HEK293 (cell line): ENCODE measurements around the gene DPP6.
A peak's percentile ranks its signal among the peaks of the same experiment; 100 is the strongest.

Experiments
- CTCF ChIA-PET: fragments of 350-600 bp; formaldehyde crosslinking; extraction: SDS; loops from one replicate; lab custom pipeline; 2021; ENCODE audit warnings: antibody characterized with exemption; lab: Yijun Ruan, JAX
- POLR2A ChIA-PET: fragments of 300-600 bp; formaldehyde crosslinking; extraction: SDS; loops from one replicate; lab custom pipeline; 2020; ENCODE audit warnings: antibody characterized with exemption, inconsistent platforms; lab: Yijun Ruan, JAX
- H3K27ac ChIP-seq: fragments of 200-500 bp; sonication (Bioruptor generic); 2 replicates; pipeline ENCODE4 v1.5.1; 2014; ENCODE audit warnings: low read depth, low read length, control low read depth, inconsistent platforms; ENCODE audit errors: extremely low read depth
- H3K36me3 ChIP-seq, 2 experiments: fragments of 200-500 bp in 1 of 2; sonication (Bioruptor generic) in 1 of 2; 1 replicate in 1 of 2; 2 replicates in 1 of 2; pipeline ENCODE4 v1.5.1; 2014 to 2017; ENCODE audit warnings: inconsistent platforms in 2 of 2, low read length in 2 of 2; ENCODE audit not compliant: control insufficient read depth in 2 of 2, insufficient read depth in 1 of 2
- H3K4me1 ChIP-seq: fragments of 200-500 bp; sonication (Bioruptor generic); 2 replicates; pipeline ENCODE4 v1.5.1; 2014; ENCODE audit warnings: mild to moderate bottlenecking, low read length, inconsistent platforms; ENCODE audit not compliant: control insufficient read depth, insufficient read depth
- H3K4me3 ChIP-seq: 2 replicates; pipeline ENCODE4 v1.5.1; 2011; ENCODE audit warnings: low read depth, mild to moderate bottlenecking, control low read depth, low read length, moderate library complexity
- H3K9me3 ChIP-seq: fragments of 200-500 bp; sonication (Bioruptor generic); 2 replicates; pipeline ENCODE4 v1.5.1; 2014; ENCODE audit warnings: low read depth, low read length, inconsistent platforms; ENCODE audit not compliant: control insufficient read depth, insufficient read depth
- EGR2 ChIP-seq: fragments of 450-650 bp; formaldehyde crosslinking; IDR thresholded peaks from 2 replicates; pipeline ENCODE4 v1.5.1; 2016; ENCODE audit warnings: low read depth, missing biosample characterization, missing genetic modification characterization
- GFI1B ChIP-seq: fragments of 450-650 bp; formaldehyde crosslinking; IDR thresholded peaks from 2 replicates; pipeline ENCODE4 v1.5.1; 2016; ENCODE audit warnings: missing biosample characterization, missing genetic modification characterization
- KLF16 ChIP-seq: fragments of 450-650 bp; formaldehyde crosslinking; IDR thresholded peaks from 2 replicates; pipeline ENCODE4 v1.5.1; 2017; ENCODE audit warnings: missing biosample characterization, missing genetic modification characterization
- MZF1 ChIP-seq: fragments of 450-650 bp; formaldehyde crosslinking; IDR thresholded peaks from 2 replicates; pipeline ENCODE4 v1.5.1; 2017; ENCODE audit warnings: missing biosample characterization, missing genetic modification characterization, borderline replicate concordance
- ZBTB20 ChIP-seq: fragments of 450-650 bp; formaldehyde crosslinking; IDR thresholded peaks from 2 replicates; pipeline ENCODE4 v1.5.1; 2016; ENCODE audit warnings: missing biosample characterization, missing genetic modification characterization
- ZBTB48 ChIP-seq: fragments of 450-650 bp; formaldehyde crosslinking; IDR thresholded peaks from 2 replicates; pipeline ENCODE4 v1.5.1; 2016; ENCODE audit warnings: missing biosample characterization, missing genetic modification characterization
- ZFHX2 ChIP-seq: fragments of 450-650 bp; formaldehyde crosslinking; conservative IDR thresholded peaks from 2 replicates; pipeline ENCODE4 v1.5.1; 2016; ENCODE audit warnings: missing biosample characterization, missing genetic modification characterization
- ZNF112 ChIP-seq: fragments of 450-650 bp; formaldehyde crosslinking; IDR thresholded peaks from 2 replicates; pipeline ENCODE4 v1.5.0; 2017; ENCODE audit warnings: missing biosample characterization, missing genetic modification characterization
- ZNF121 ChIP-seq: fragments of 450-650 bp; formaldehyde crosslinking; IDR thresholded peaks from 2 replicates; pipeline ENCODE4 v1.5.1; 2016; ENCODE audit warnings: missing biosample characterization, missing genetic modification characterization
- ZNF140 ChIP-seq: fragments of 450-650 bp; formaldehyde crosslinking; IDR thresholded peaks from 2 replicates; pipeline ENCODE4 v1.5.1; 2016; ENCODE audit warnings: missing biosample characterization, missing genetic modification characterization
- ZNF341 ChIP-seq: fragments of 450-650 bp; formaldehyde crosslinking; IDR thresholded peaks from 2 replicates; pipeline ENCODE4; 2016; ENCODE audit warnings: low read depth, missing biosample characterization, missing genetic modification characterization
- ZNF510 ChIP-seq: fragments of 450-650 bp; formaldehyde crosslinking; IDR thresholded peaks from 2 replicates; pipeline ENCODE4 v1.5.1; 2018; ENCODE audit warnings: mild to moderate bottlenecking, missing genetic modification characterization, missing biosample characterization; ENCODE audit not compliant: insufficient replicate concordance
- ZNF544 ChIP-seq: fragments of 450-650 bp; formaldehyde crosslinking; IDR thresholded peaks from 2 replicates; pipeline ENCODE4 v1.5.0; 2017; ENCODE audit warnings: missing biosample characterization, missing genetic modification characterization
- ZNF621 ChIP-seq: fragments of 450-650 bp; formaldehyde crosslinking; IDR thresholded peaks from 2 replicates; pipeline ENCODE4 v1.5.1; 2017; ENCODE audit warnings: missing biosample characterization, missing genetic modification characterization
- TF ChIP-seq, protein P1 (sequence below): fragments of 450-650 bp; formaldehyde crosslinking; IDR thresholded peaks from 2 replicates; pipeline ENCODE4 v1.5.1; 2017; ENCODE audit warnings: missing biosample characterization, missing genetic modification characterization
- TF ChIP-seq, protein P2 (sequence below): fragments of 450-650 bp; formaldehyde crosslinking; IDR thresholded peaks from 2 replicates; pipeline ENCODE4 v1.5.1; 2016; ENCODE audit warnings: missing biosample characterization, missing genetic modification characterization
- TF ChIP-seq, protein P3 (sequence below): fragments of 450-650 bp; formaldehyde crosslinking; IDR thresholded peaks from 2 replicates; pipeline ENCODE4 v1.5.1; 2016; ENCODE audit warnings: missing biosample characterization, missing genetic modification characterization
- TF ChIP-seq, protein P4 (sequence below): fragments of 450-650 bp; formaldehyde crosslinking; IDR thresholded peaks from 2 replicates; pipeline ENCODE4 v1.5.1; 2016; ENCODE audit warnings: missing biosample characterization, missing genetic modification characterization
- TF ChIP-seq, protein P5 (sequence below): fragments of 450-650 bp; formaldehyde crosslinking; IDR thresholded peaks from 2 replicates; pipeline ENCODE4 v1.5.1; 2016; ENCODE audit warnings: missing biosample characterization, missing genetic modification characterization, borderline replicate concordance

Gene DPP6

DNA sequence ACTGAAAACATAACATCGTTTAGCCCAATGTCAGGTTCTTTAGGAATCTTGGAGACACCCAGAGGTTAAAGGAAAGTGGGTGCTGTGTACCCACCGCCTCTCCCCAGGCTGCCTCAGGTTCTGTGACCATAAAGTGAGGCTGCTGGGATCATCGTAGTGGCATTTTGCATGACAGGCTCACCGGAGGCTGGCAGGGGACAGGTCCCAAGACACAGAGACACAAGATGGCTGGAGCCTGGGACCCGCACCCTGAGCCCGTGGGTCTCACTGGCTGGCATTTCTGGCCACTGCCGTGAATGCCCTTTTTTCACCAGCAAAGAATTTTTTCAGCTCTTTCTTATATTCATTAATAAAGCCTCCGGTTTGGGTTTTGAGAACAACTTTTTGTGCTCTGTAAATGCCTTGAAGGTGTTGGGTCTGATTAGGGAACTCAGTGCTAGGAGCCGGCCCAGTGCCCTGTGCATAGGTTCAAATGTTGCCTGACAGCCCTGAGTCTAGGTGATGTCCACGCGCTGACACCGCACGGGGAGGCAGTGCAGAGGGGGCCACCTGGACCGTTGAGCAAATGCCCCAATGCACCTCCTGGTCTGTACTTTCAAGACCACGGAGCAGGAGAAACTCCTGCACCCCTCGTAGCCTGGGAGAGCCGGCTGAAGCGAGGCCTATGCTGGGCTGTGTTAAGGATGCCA, 820.8 kb downstream of the DPP6 start:
- H3K27ac ChIP-seq = no peak overlapping the region
- no peak overlapping the region for H3K4me3 ChIP-seq
- POLR2A ChIA-PET = no interaction called here
- no peaks in the 10 kb centered on the region for H3K36me3 ChIP-seq
- TF ChIP-seq ZNF510 (no peak), GFI1B (tag by site-specific recombination) (no peak), MZF1 (tag by site-specific recombination) (no peak), ZNF544 (tag by site-specific recombination) (no peak), ZNF121 (tag by site-specific recombination) (no peak)
- CTCF ChIA-PET = interaction anchor here (0.7 kb wide), 1 partner anchor 1680 kb away, joined by 3 read pairs; no protein-coding TSS in a partner anchor
- no peaks in the 10 kb centered on the region for H3K9me3 ChIP-seq
- no peaks in the 10 kb centered on the region for H3K4me1 ChIP-seq

DNA sequence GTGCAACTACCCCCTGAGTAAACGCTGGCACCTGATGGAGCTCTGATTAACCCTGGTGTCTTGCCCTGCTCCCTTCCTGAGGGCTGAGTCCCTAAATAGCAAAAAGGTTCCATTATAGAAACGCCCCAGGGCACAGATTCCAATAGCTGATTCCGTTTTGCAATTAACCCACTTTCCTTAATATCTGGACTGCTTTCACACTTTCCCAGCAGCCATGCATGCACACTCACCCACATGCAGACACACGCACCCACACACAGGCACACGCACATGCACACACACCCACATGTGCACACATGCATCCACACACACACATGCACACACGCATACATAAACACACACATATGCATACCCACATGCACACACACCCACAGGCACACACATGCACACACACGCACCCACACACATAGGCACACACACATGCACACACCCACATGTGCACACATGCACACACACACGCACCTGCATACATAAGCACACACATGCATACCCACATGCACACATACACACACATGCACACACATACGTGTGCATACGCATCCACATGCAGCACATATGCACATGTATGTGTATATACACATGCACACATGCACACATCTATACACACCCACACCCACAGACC, 821.4 kb downstream of the DPP6 start:
- no peaks in the 10 kb centered on the region for H3K9me3 ChIP-seq
- H3K27ac ChIP-seq = no peak overlapping the region
- CTCF ChIA-PET = no interaction called here
- TF ChIP-seq EGR2 (tag by site-specific recombination) = 0 out of 2 replicates have a peak, but pooled peaks have one; percentile 27
- TF ChIP-seq ZFHX2 (tag by site-specific recombination) = peak; percentile 60
- no peak for TF ChIP-seq ZNF112 (tag by site-specific recombination)
- TF ChIP-seq, protein P1, sequence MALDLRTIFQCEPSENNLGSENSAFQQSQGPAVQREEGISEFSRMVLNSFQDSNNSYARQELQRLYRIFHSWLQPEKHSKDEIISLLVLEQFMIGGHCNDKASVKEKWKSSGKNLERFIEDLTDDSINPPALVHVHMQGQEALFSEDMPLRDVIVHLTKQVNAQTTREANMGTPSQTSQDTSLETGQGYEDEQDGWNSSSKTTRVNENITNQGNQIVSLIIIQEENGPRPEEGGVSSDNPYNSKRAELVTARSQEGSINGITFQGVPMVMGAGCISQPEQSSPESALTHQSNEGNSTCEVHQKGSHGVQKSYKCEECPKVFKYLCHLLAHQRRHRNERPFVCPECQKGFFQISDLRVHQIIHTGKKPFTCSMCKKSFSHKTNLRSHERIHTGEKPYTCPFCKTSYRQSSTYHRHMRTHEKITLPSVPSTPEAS (tag by site-specific recombination) = peak; percentile 86
- POLR2A ChIA-PET = no interaction called here
- no peak overlapping the region for H3K4me3 ChIP-seq
- H3K36me3 ChIP-seq = no peaks in the 10 kb centered on the region
- H3K4me1 ChIP-seq = no peaks in the 10 kb centered on the region

DNA sequence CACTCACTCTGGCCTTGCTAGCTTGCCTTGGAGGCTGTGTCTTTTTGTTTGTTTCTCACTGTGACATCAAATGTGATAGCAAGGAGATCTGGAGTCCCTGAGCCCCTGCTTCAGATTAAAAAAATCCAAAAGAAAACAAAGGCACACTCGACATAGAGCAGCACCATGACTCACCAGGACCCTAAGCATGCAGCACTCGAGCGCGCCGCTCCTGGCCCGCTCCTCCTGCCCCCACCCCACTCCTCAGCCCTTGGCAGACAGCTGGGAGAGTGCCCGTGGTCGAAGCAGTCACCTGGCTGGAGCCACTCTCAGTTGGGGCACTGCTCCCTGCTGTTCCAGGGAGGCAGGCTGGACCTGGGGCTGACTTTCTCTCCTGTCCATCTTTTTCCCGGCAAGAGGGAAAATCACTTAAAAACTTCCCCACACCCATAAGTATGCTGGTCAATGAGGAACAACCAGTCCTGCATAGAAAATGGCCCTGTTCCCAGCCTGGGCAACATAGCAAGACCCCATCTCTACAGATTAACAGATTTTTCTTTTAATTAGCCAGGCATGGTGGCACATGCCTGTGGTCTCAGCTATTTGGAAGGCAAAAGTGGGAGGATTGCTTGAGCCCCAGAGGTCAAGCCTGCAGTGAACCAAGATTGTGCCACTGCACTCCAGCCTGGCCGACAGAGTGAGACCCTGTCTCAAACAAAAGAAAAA, 822.4 kb downstream of the DPP6 start:
- ChIA-PET CTCF (no interaction called here), POLR2A (no interaction called here)
- H3K27ac ChIP-seq = no peak overlapping the region

DNA sequence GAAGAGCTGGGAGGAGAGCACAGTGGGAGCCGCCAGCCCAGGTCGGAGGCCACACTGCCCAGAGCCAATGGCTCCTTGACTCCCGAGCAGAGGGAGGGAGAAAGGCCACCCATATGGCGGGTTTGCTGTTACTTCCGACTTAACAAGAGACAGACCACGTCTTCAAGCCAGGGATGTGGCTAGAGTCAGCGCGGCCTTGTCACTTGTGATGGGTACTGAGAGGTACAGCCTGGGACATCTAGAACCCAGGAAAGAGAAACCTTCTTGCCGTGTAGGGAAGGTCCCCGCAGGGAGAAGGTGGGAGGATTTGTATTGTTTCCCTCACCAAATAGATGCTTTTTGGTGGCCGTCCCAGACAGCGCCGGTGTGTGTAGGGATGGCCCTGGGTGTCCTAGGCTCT, 823.1 kb downstream of the DPP6 start:
- POLR2A ChIA-PET = no interaction called here
- H3K27ac ChIP-seq = no peak overlapping the region
- H3K4me3 ChIP-seq = no peak overlapping the region
- CTCF ChIA-PET = no interaction called here
- H3K4me1 ChIP-seq = no peaks in the 10 kb centered on the region
- H3K36me3 ChIP-seq = no peaks in the 10 kb centered on the region
- no peaks in the 10 kb centered on the region for H3K9me3 ChIP-seq
- TF ChIP-seq, protein P2, sequence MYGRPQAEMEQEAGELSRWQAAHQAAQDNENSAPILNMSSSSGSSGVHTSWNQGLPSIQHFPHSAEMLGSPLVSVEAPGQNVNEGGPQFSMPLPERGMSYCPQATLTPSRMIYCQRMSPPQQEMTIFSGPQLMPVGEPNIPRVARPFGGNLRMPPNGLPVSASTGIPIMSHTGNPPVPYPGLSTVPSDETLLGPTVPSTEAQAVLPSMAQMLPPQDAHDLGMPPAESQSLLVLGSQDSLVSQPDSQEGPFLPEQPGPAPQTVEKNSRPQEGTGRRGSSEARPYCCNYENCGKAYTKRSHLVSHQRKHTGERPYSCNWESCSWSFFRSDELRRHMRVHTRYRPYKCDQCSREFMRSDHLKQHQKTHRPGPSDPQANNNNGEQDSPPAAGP (tag by site-specific recombination) = no peak
- TF ChIP-seq ZNF140 (tag by site-specific recombination) (no peak), KLF16 (tag by site-specific recombination) (no peak), ZNF621 (tag by site-specific recombination) (no peak), ZBTB20 (tag by site-specific recombination) (no peak)
- TF ChIP-seq, protein P3, sequence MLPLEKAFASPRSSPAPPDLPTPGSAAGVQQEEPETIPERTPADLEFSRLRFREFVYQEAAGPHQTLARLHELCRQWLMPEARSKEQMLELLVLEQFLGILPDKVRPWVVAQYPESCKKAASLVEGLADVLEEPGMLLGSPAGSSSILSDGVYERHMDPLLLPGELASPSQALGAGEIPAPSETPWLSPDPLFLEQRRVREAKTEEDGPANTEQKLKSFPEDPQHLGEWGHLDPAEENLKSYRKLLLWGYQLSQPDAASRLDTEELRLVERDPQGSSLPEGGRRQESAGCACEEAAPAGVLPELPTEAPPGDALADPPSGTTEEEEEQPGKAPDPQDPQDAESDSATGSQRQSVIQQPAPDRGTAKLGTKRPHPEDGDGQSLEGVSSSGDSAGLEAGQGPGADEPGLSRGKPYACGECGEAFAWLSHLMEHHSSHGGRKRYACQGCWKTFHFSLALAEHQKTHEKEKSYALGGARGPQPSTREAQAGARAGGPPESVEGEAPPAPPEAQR (tag by site-specific recombination) = no peak
- TF ChIP-seq, protein P4, sequence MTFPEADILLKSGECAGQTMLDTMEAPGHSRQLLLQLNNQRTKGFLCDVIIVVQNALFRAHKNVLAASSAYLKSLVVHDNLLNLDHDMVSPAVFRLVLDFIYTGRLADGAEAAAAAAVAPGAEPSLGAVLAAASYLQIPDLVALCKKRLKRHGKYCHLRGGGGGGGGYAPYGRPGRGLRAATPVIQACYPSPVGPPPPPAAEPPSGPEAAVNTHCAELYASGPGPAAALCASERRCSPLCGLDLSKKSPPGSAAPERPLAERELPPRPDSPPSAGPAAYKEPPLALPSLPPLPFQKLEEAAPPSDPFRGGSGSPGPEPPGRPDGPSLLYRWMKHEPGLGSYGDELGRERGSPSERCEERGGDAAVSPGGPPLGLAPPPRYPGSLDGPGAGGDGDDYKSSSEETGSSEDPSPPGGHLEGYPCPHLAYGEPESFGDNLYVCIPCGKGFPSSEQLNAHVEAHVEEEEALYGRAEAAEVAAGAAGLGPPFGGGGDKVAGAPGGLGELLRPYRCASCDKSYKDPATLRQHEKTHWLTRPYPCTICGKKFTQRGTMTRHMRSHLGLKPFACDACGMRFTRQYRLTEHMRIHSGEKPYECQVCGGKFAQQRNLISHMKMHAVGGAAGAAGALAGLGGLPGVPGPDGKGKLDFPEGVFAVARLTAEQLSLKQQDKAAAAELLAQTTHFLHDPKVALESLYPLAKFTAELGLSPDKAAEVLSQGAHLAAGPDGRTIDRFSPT = no peak

More for the DNA sequence above, 822.4 kb downstream of the DPP6 start:
- Histone ChIP-seq H3K9me3 (no peaks in the 10 kb centered on the region), H3K4me3 (no peak overlapping the region), H3K36me3 (no peaks in the 10 kb centered on the region), H3K4me1 (no peaks in the 10 kb centered on the region)
- TF ChIP-seq ZBTB48 (tag by site-specific recombination) = peak; percentile 57; the same call in 1 of the 2 replicates
- peak; percentile 56; the same call in 1 of the 2 replicates for TF ChIP-seq ZNF121 (tag by site-specific recombination)
- TF ChIP-seq, protein P5, sequence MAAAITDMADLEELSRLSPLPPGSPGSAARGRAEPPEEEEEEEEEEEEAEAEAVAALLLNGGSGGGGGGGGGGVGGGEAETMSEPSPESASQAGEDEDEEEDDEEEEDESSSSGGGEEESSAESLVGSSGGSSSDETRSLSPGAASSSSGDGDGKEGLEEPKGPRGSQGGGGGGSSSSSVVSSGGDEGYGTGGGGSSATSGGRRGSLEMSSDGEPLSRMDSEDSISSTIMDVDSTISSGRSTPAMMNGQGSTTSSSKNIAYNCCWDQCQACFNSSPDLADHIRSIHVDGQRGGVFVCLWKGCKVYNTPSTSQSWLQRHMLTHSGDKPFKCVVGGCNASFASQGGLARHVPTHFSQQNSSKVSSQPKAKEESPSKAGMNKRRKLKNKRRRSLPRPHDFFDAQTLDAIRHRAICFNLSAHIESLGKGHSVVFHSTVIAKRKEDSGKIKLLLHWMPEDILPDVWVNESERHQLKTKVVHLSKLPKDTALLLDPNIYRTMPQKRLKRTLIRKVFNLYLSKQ (tag by site-specific recombination) = no peak
- TF ChIP-seq ZNF341 (tag by site-specific recombination) = no peak
